Adrenal gland (tissue), 5 donors: Measurements from ENCODE around the gene SHCBP1L.

Experiments
- CTCF ChIP-seq, 6 experiments: fragments of 450-650 bp in 4 of 6; fragments of 200-600 bp in 2 of 6; sonication (generic) in 1 of 6; IDR thresholded peaks; 1 replicate in 5 of 6; 2 replicates in 1 of 6; pipeline versions ENCODE4 v1.5.1 to v1.8.0; 2016 to 2021; ENCODE audit warnings: antibody characterized with exemption in 6 of 6, mild to moderate bottlenecking in 2 of 6, moderate library complexity in 1 of 6
- POLR2A ChIP-seq, 2 donors: fragments of 450-650 bp; IDR thresholded peaks; one replicate each; pipeline ENCODE4 v1.6.1; 2017; ENCODE audit warnings: antibody characterized with exemption in 2 of 2, mild to moderate bottlenecking in 2 of 2, moderate library complexity in 1 of 2
- donor health status: DM: no; HTN: no; CAD: no.

DNA sequence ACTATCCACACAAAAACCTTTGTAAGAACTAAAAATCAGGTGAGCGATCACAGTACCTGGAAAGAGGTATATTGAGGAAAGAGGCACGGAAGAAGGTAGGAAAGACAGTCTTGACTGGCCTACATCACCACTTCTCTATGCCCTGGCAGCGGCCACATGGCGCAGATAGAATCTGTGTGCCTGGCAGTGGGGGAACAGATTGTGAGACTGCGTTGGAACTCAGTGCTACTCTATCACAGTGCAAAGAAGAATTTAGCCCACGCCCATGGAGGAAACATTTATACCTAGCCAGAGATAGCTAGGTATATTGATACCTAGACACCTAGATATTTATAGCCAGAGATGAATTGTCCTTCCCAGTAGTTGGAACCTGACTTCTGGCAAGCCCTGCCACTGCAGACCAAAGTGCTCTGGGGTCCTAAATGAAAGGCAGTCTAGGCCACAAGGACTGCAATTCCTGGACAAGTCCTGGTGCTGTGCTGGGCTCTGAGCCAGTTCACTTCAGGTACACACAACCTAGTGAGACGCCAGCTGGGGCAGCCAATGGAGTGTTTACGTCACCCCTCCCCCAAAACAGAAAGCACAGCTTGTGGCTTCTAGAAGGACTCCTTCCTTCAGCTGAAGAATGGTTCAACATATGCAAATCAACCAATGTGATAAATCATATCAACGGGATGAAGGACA is 61.9 kb downstream of the SHCBP1L start:
- TF ChIP-seq CTCF (IDR thresholded peaks at IDR 0.05) (no peak), POLR2A (IDR thresholded peaks at IDR 0.05) (no peak)
